PC-3 (cell line): ENCODE measurements around the gene SCAPER. TPM values are rescaled to one million over a fixed set of nuclear protein-coding genes. Genes with fewer than 3 reads are reported as not detected.

Source experiments
- ATAC-seq: fragments of 200-7000 bp; cut with Tn5 transposase; 2 replicates; pipeline ENCODE4 v1.9.1; 2020; ENCODE audit warnings: mild to moderate bottlenecking, moderate library complexity
- BruUV-seq: library from RNA; stranded (reverse); fragments of 400-500 nt; replicated peaks from 2 replicates; lab custom pipeline; 2021; lab: Mats Ljungman, UMichigan
- CTCF ChIA-PET: fragments of 300-600 bp; sonication (Branson Sonifier 250); formaldehyde crosslinking; loops from one replicate; lab custom pipeline; 2022; ENCODE audit warnings: antibody characterized with exemption; lab: Charles Lee
- POLR2A ChIA-PET: fragments of 300-600 bp; sonication (Branson Sonifier 250); formaldehyde crosslinking; loops from one replicate; lab custom pipeline; 2022; ENCODE audit warnings: antibody characterized with exemption; ENCODE audit not compliant: unreplicated experiment; lab: Charles Lee
- DNase-seq: peaks from one replicate; pipeline ENCODE4 v3.0.0-alpha.2; 2015
- H2AFZ ChIP-seq: fragments of 300-600 bp; sonication (generic); 2 replicates; pipeline ENCODE4 v1.6.0; 2016; ENCODE audit warnings: antibody characterized with exemption, low read length
- H3F3A ChIP-seq: fragments of 300-600 bp; sonication (generic); one replicate; pipeline ENCODE4 v1.6.0; 2017; ENCODE audit warnings: antibody characterized with exemption, low read length, control low read depth, mild to moderate bottlenecking; ENCODE audit not compliant: unreplicated experiment
- H3K27ac ChIP-seq: fragments of 300-600 bp; sonication (generic); 2 replicates; pipeline ENCODE4 v1.5.1; 2016; ENCODE audit warnings: mild to moderate bottlenecking, low read length
- H3K27me3 ChIP-seq: fragments of 300-600 bp; sonication (generic); 2 replicates; pipeline ENCODE4 v1.6.1; 2016; ENCODE audit warnings: low read length, mixed read lengths
- H3K36me3 ChIP-seq: fragments of 300-600 bp; sonication (generic); 2 replicates; pipeline ENCODE4 v1.6.1; 2016; ENCODE audit warnings: low read depth, mixed run types, low read length, mixed read lengths
- H3K4me1 ChIP-seq: fragments of 300-600 bp; sonication (generic); 2 replicates; pipeline ENCODE4 v1.5.1; 2016; ENCODE audit warnings: low read length; ENCODE audit not compliant: insufficient read depth
- H3K4me2 ChIP-seq: fragments of 300-600 bp; sonication (generic); 2 replicates; pipeline ENCODE4 v1.6.0; 2016; ENCODE audit warnings: low read length
- H3K4me3 ChIP-seq: fragments of 300-600 bp; sonication (generic); 2 replicates; pipeline ENCODE4 v1.5.1; 2016; ENCODE audit warnings: mild to moderate bottlenecking, low read length, mixed read lengths
- H3K79me2 ChIP-seq: fragments of 300-600 bp; sonication (generic); 2 replicates; pipeline ENCODE4 v1.6.1; 2017; ENCODE audit warnings: low read length, mixed read lengths
- H3K9ac ChIP-seq: fragments of 300-600 bp; sonication (generic); 2 replicates; pipeline ENCODE4 v1.6.0; 2016; ENCODE audit warnings: mild to moderate bottlenecking, low read length
- H3K9me2 ChIP-seq: fragments of 300-600 bp; sonication (generic); replicated peaks from 2 replicates; pipeline ENCODE4 v1.6.1; 2016; ENCODE audit warnings: mixed run types, low read length, mixed read lengths
- H3K9me3 ChIP-seq: fragments of 300-600 bp; sonication (generic); 2 replicates; pipeline ENCODE4 v1.6.1; 2016; ENCODE audit warnings: low read length, mixed read lengths
- H4K20me1 ChIP-seq: fragments of 300-600 bp; sonication (generic); 2 replicates; pipeline ENCODE4 v1.6.1; 2016; ENCODE audit warnings: low read length, mixed read lengths
- CTCF ChIP-seq: fragments of 300-600 bp; sonication (generic); conservative IDR thresholded peaks from 2 replicates; pipeline ENCODE4 v1.5.1; 2017; ENCODE audit warnings: antibody characterized with exemption, low read depth, mild to moderate bottlenecking, low read length
- EZH2 ChIP-seq: fragments of 300-600 bp; sonication (generic); IDR thresholded peaks from one replicate; pipeline ENCODE4 v1.6.1; 2017; ENCODE audit warnings: antibody characterized with exemption, mild to moderate bottlenecking, low read length; ENCODE audit not compliant: unreplicated experiment
- EZH2phosphoT487 ChIP-seq: fragments of 300-600 bp; sonication (generic); IDR thresholded peaks from 2 replicates; pipeline ENCODE4 v1.6.1; 2018; ENCODE audit warnings: mild to moderate bottlenecking, antibody characterized with exemption, low read length, borderline replicate concordance
- intact Hi-C: fragments of 100-400 bp; cut with micrococcal nuclease; formaldehyde crosslinking; loops from 2 replicates; pipeline ENCODE4 v1.9.0; 2023
- total RNA-seq: library from RNA; depleted of rRNA; stranded (reverse); fragments of >200 nt; gene quantifications from 2 replicates; pipeline ENCODE4 v1.2.3, GENCODE V29; 2014

The SCAPER gene
- total RNA-seq, 1 experiment from 2014 or later: 6.0 TPM

DNA sequence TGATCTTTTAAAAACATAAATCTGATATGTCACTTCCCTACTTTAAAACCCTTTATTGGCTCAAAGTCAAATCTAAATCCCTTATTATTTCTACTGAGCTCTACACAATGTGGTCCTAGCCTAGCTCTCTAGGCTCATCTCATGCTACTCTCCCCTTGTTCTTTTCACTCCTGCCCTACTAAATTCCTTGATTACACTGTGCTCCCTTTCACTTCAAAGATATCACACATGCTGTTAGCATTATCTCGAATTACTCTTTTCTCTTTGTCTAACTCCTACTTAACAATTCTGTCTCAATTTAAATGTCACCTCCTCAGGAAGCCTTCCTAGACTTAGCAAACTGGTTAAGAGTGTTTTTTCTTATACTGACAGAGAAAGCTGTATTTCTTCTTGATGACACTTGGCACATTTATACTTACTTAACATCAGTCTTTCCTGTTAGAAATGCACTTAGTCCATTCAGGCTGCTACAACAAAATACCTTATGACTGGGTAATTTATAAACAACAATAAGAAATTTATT, 102.0 kb downstream of the SCAPER start:
- BruUV-seq: no TSS peak
- CTCF ChIA-PET: no interaction called here
- Histone ChIP-seq H3K36me3 (no peaks in the 10 kb centered on the region), H3K27ac (no peak overlapping the region), H3K4me3 (no peak overlapping the region), H3K4me1 (no peaks in the 10 kb centered on the region; the same call in 1 of the 2 replicates), H3K9me3 (no peaks in the 10 kb centered on the region), H3F3A (no peaks in the 10 kb centered on the region), H3K27me3 (no peaks in the 10 kb centered on the region), H4K20me1 (no peaks in the 10 kb centered on the region), H2AFZ (no peak overlapping the region), H3K4me2 (no peak overlapping the region), H3K9me2 (no peaks in the 10 kb centered on the region), H3K9ac (no peak overlapping the region), H3K79me2 (no peaks in the 10 kb centered on the region)
- ATAC-seq (no peak), DNase-seq (no peak)
- no peak for TF ChIP-seq EZH2
- no peak for TF ChIP-seq CTCF
- no peak for TF ChIP-seq EZH2phosphoT487
- POLR2A ChIA-PET: no interaction called here
- intact Hi-C loops: no loop called here

- no peaks in the 10 kb centered on the region for H3K9me2 ChIP-seq
- H2AFZ ChIP-seq: no peak overlapping the region
- H3K27ac ChIP-seq: no peak overlapping the region
- no peak overlapping the region for H3K9ac ChIP-seq
- no peaks in the 10 kb centered on the region for H3K36me3 ChIP-seq
- no peaks in the 10 kb centered on the region for H3K27me3 ChIP-seq
- H3K9me3 ChIP-seq: no peaks in the 10 kb centered on the region
- DNase-seq (no peak), ATAC-seq (no peak)
- H3K4me3 ChIP-seq: no peak overlapping the region
- POLR2A ChIA-PET: no interaction called here
- H3K4me2 ChIP-seq: no peak overlapping the region
- intact Hi-C loops: no loop called here
- no peak for TF ChIP-seq EZH2
- no peak for TF ChIP-seq CTCF
- no peak for TF ChIP-seq EZH2phosphoT487
- BruUV-seq: no TSS peak
- H3K79me2 ChIP-seq: no peaks in the 10 kb centered on the region
- no peaks in the 10 kb centered on the region for H4K20me1 ChIP-seq
- CTCF ChIA-PET: no interaction called here
- no peaks in the 10 kb centered on the region; the same call in 1 of the 2 replicates for H3K4me1 ChIP-seq
- no peaks in the 10 kb centered on the region for H3F3A ChIP-seq
Observed at GRCh38 chr15:76802411-76802810, 102.7 kb downstream of the SCAPER start.

GRCh38 chr15:76799760-76800159, 105.4 kb downstream of the SCAPER start:
- no peaks in the 10 kb centered on the region for H3F3A ChIP-seq
- ChIA-PET CTCF (no interaction called here), POLR2A (interaction anchor here (0.6 kb wide), 1 partner anchor 20 kb away, joined by 7 read pairs; no protein-coding TSS in a partner anchor)
- TF ChIP-seq EZH2phosphoT487 (no peak), CTCF (no peak), EZH2 (no peak)
- no peaks in the 10 kb centered on the region for H3K36me3 ChIP-seq
- no peaks in the 10 kb centered on the region for H3K9me2 ChIP-seq
- no peaks in the 10 kb centered on the region for H3K27me3 ChIP-seq
- no peaks in the 10 kb centered on the region for H3K4me1 ChIP-seq
- H3K79me2 ChIP-seq: no peaks in the 10 kb centered on the region
- H3K4me3 ChIP-seq: no peak overlapping the region
- H2AFZ ChIP-seq: no peak overlapping the region
- no peak overlapping the region for H3K27ac ChIP-seq
- H4K20me1 ChIP-seq: no peaks in the 10 kb centered on the region
- no peak overlapping the region for H3K9ac ChIP-seq
- no peak; the same call in 1 of the 2 replicates for ATAC-seq
- no TSS peak for BruUV-seq
- intact Hi-C loops: no loop called here
- H3K9me3 ChIP-seq: no peaks in the 10 kb centered on the region
- H3K4me2 ChIP-seq: no peak overlapping the region
- DNase-seq: peak; percentile 50
